Smooth muscle cell (in vitro differentiated cells): Measurements from ENCODE around the gene FMR1NB. TPM values are rescaled to one million over a fixed set of nuclear protein-coding genes. Genes with fewer than 3 reads are reported as not detected.

Experiments
- DNase-seq: peaks from one replicate; lab custom pipeline; 2025; ENCODE audit not compliant: unreplicated experiment; lab: John Stamatoyannopoulos, UW
- H2AFZ ChIP-seq: fragments of 200-600 bp; sonication (generic); 2 replicates; pipeline ENCODE4 v1.6.0; 2016; ENCODE audit warnings: antibody characterized with exemption, low read depth, mild to moderate bottlenecking
- H3F3A ChIP-seq: fragments of 200-600 bp; sonication (generic); 2 replicates; pipeline ENCODE4 v1.6.0; 2017; ENCODE audit warnings: antibody characterized with exemption, low read depth
- H3K27ac ChIP-seq: fragments of 200-600 bp; sonication (generic); 2 replicates; pipeline ENCODE4 v1.5.1; 2016; ENCODE audit warnings: low read depth, mild to moderate bottlenecking
- H3K27me3 ChIP-seq: fragments of 200-600 bp; sonication (generic); 2 replicates; pipeline ENCODE4 v1.6.1; 2016; ENCODE audit warnings: low read depth, mild to moderate bottlenecking
- H3K36me3 ChIP-seq: fragments of 200-600 bp; sonication (generic); 2 replicates; pipeline ENCODE4 v1.5.1; 2016; ENCODE audit warnings: low read depth
- H3K4me1 ChIP-seq: fragments of 200-600 bp; sonication (generic); 2 replicates; pipeline ENCODE4 v1.5.1; 2016; ENCODE audit warnings: low read depth
- H3K4me2 ChIP-seq: fragments of 200-600 bp; sonication (generic); 2 replicates; pipeline ENCODE4 v1.6.0; 2016; ENCODE audit warnings: mild to moderate bottlenecking
- H3K4me3 ChIP-seq: fragments of 200-600 bp; sonication (generic); 2 replicates; pipeline ENCODE4 v1.5.1; 2016; ENCODE audit warnings: mild to moderate bottlenecking
- H3K79me2 ChIP-seq: fragments of 200-600 bp; sonication (generic); 2 replicates; pipeline ENCODE4 v1.6.0; 2016; ENCODE audit warnings: low read depth, mild to moderate bottlenecking
- H3K9ac ChIP-seq: fragments of 200-600 bp; sonication (generic); 2 replicates; pipeline ENCODE4 v1.6.0; 2016; ENCODE audit warnings: low read depth
- H3K9me3 ChIP-seq: fragments of 200-600 bp; sonication (generic); replicated peaks from 2 replicates; pipeline ENCODE4 v1.5.1; 2016; ENCODE audit warnings: low read depth
- H4K20me1 ChIP-seq: fragments of 200-600 bp; sonication (generic); 2 replicates; pipeline ENCODE4 v1.6.0; 2016; ENCODE audit warnings: low read depth
- WGBS: methylation state at CpG from one replicate; pipeline ENCODE4 v1.1.7; 2016; ENCODE audit warnings: low lambda C conversion rate; 5-methylcytosine and 5-hydroxymethylcytosine counted together
- polyA plus RNA-seq: library from polyadenylated mRNA; unstranded; fragments of >200 nt; fragmentation: Nextera tagmentation; extraction: Ambion mirVana; gene quantifications from 2 replicates; pipeline ENCODE4 v1.2.1, GENCODE V29; 2016
- total RNA-seq: library from RNA; depleted of rRNA; stranded (reverse); fragments of >200 nt; gene quantifications from 2 replicates; pipeline ENCODE4 v1.2.3, GENCODE V29; 2014
- TF ChIP-seq, protein P1 (sequence below): fragments of 200-600 bp; sonication (generic); IDR thresholded peaks from 2 replicates; pipeline ENCODE4 v1.5.1; 2017; ENCODE audit warnings: borderline replicate concordance, mild to moderate bottlenecking, antibody characterized with exemption; ENCODE audit not compliant: insufficient read depth, poor library complexity, severe bottlenecking

Gene FMR1NB
- total and polyA plus RNA-seq, 2 experiments from 2014 or later, result not detected

DNA sequence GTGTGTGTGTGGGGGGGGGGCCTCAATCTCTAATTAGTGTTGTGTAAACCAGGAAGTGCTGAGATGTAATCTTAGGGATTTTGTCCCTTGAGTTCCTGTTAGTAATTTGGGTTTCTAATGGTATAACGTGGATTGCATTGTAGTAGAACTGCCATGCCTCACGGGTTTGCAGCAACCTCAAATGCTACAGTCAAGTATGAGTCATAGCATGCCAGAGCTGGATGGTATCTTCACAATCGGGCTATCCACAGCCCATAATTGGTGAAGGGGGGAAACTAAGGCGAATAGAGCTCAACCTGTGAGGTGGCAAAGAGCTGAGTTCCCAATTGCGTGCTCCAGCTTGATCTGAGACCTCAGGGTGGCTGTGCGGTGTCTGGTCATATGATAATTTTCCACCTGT is 2.2 kb upstream of the FMR1NB start:
- Histone ChIP-seq H3K9ac (no peak overlapping the region), H4K20me1 (no peaks in the 10 kb centered on the region), H3K27ac (no peak overlapping the region), H2AFZ (no peak overlapping the region), H3K79me2 (no peaks in the 10 kb centered on the region), H3F3A (no peaks in the 10 kb centered on the region), H3K27me3 (no peaks in the 10 kb centered on the region), H3K4me3 (no peak overlapping the region), H3K4me2 (no peak overlapping the region), H3K9me3 (no peaks in the 10 kb centered on the region), H3K4me1 (no peaks in the 10 kb centered on the region), H3K36me3 (no peaks in the 10 kb centered on the region)
- no peak for DNase-seq
- TF ChIP-seq, protein P1, sequence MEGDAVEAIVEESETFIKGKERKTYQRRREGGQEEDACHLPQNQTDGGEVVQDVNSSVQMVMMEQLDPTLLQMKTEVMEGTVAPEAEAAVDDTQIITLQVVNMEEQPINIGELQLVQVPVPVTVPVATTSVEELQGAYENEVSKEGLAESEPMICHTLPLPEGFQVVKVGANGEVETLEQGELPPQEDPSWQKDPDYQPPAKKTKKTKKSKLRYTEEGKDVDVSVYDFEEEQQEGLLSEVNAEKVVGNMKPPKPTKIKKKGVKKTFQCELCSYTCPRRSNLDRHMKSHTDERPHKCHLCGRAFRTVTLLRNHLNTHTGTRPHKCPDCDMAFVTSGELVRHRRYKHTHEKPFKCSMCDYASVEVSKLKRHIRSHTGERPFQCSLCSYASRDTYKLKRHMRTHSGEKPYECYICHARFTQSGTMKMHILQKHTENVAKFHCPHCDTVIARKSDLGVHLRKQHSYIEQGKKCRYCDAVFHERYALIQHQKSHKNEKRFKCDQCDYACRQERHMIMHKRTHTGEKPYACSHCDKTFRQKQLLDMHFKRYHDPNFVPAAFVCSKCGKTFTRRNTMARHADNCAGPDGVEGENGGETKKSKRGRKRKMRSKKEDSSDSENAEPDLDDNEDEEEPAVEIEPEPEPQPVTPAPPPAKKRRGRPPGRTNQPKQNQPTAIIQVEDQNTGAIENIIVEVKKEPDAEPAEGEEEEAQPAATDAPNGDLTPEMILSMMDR, result no peak
- WGBS, result 41% methylated on average over 6 of the region's 6 CpGs

DNA sequence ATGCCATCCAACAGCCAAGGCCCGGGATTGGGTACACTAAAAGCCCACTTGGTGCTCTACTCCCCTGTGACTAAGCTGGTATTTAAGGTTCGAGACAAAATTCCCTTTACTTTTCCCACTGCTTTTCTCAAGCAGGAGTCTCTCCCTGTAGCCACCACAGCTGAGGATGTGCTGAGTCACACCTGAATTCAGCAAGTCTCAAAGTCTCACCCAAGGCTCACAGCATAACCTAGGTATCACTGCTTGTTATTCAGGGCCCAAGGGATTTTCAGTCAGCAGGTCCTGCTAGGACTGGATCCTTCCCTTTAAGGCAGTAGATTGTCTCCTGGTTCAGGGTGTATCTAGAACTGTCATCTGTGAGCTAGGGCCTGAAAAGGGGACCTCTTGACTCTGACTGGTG is 39.2 kb downstream of the FMR1NB start:
- Histone ChIP-seq H3K36me3 (no peaks in the 10 kb centered on the region), H3F3A (no peaks in the 10 kb centered on the region), H3K79me2 (no peaks in the 10 kb centered on the region), H3K27me3 (no peaks in the 10 kb centered on the region), H3K9ac (no peak overlapping the region), H3K4me2 (no peak overlapping the region), H3K4me1 (no peaks in the 10 kb centered on the region), H3K27ac (no peak overlapping the region), H2AFZ (no peak overlapping the region), H3K9me3 (no peaks in the 10 kb centered on the region), H3K4me3 (no peak overlapping the region), H4K20me1 (no peaks in the 10 kb centered on the region)
- 53% methylated on average over 2 of the region's 2 CpGs for WGBS
- TF ChIP-seq, protein P1, result no peak
- no peak for DNase-seq

DNA sequence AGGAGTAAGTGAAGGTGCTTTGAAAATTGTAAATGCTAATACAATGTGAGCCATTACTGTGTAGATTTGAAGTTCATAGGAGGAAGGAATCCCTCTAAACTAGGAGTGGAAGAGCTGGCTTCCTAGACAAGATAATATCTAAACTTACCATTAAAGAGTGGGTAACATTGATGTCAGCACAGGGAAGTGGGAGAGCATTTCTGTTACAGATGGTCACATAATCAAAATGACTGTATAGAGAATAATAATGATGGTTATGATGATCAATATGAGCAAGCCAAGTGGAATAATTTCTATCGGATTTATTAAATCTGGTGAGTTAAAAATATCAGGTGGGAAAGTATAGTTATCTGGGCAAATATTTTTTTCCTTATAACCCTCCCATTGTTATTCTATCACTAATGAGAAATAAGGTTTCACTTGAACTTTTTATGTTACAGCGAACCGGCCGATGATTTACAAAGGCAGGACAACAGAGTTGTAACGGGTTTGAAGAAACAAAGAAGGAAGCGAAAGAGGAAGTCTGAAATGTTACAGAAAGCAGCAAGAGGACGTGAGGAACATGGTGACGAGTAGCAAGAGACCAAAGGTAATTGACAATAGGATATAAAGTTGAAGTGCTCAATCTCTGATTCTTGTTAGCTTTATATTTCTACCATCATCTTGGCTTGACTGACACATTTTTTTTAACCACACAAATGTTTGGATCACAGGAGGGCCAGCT is 43.5 kb downstream of the FMR1NB start:
- DNase-seq, result no peak
- Histone ChIP-seq H3K27ac (no peak overlapping the region), H3K36me3 (no peaks in the 10 kb centered on the region), H3K4me2 (no peak overlapping the region), H3K4me1 (no peaks in the 10 kb centered on the region), H2AFZ (no peak overlapping the region), H3K4me3 (no peak overlapping the region), H3K79me2 (no peaks in the 10 kb centered on the region), H3K9ac (no peak overlapping the region), H3F3A (no peaks in the 10 kb centered on the region), H3K9me3 (no peaks in the 10 kb centered on the region), H4K20me1 (no peaks in the 10 kb centered on the region), H3K27me3 (no peaks in the 10 kb centered on the region)
- TF ChIP-seq, protein P1, result no peak
- WGBS, result 73% methylated on average over 8 of the region's 8 CpGs

DNA sequence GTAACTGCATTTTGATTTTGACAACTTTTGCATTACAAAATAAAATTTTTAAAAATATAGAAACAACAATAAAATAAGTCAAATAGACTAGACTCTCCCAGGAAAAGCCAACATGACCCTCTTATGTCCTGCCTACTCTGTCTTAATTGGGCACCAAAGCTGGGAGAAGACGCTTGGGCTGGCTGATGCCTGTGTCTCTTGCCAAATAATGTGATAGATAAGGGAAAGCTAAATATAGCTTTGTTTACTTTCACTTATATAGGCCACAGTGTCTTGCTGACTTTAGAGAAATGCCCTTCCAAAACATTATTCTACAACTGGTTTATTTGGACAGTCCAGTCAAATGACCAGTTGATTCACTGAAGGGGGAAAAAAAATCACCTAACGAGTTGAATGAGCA is 54.2 kb downstream of the FMR1NB start:
- Histone ChIP-seq H3K27ac (no peak overlapping the region), H2AFZ (no peak overlapping the region), H3K4me2 (no peak overlapping the region), H4K20me1 (no peaks in the 10 kb centered on the region), H3K9ac (no peak overlapping the region), H3K4me3 (no peak overlapping the region), H3K79me2 (no peaks in the 10 kb centered on the region), H3F3A (no peaks in the 10 kb centered on the region), H3K27me3 (no peaks in the 10 kb centered on the region), H3K4me1 (no peaks in the 10 kb centered on the region), H3K9me3 (peaks cover 4% of the 10 kb centered on the region), H3K36me3 (no peaks in the 10 kb centered on the region)
- WGBS, result 63% methylated on average over 2 of the region's 2 CpGs
- TF ChIP-seq, protein P1, result no peak
- no peak for DNase-seq
